K562 (cell line): Measurements from ENCODE around the gene NUP85. TPM values are rescaled to one million over a fixed set of nuclear protein-coding genes. Genes with fewer than 3 reads are reported as not detected.

Experiments used
- CBX5 ChIP-seq: IDR thresholded peaks from 2 replicates; pipeline ENCODE4 v1.6.1; 2014; ENCODE audit warnings: low read depth, borderline replicate concordance
- CHD7 ChIP-seq: fragments of 200-600 bp; sonication (generic); IDR thresholded peaks from one replicate; pipeline ENCODE4 v1.6.1; 2012; ENCODE audit warnings: mild to moderate bottlenecking, low read depth, low read length, inconsistent platforms
- ERF ChIP-seq: fragments of 450-650 bp; formaldehyde crosslinking; IDR thresholded peaks from 2 replicates; pipeline ENCODE4 v1.4.0; 2020; ENCODE audit warnings: mild to moderate bottlenecking, mixed read lengths
- NKRF ChIP-seq: fragments of 450-650 bp; IDR thresholded peaks from 2 replicates; pipeline ENCODE4 v1.6.1; 2016; ENCODE audit warnings: borderline replicate concordance
- RERE ChIP-seq: sonication (generic); formaldehyde crosslinking; IDR thresholded peaks from 2 replicates; pipeline ENCODE4 v1.8.0; 2023; ENCODE audit warnings: missing genetic modification reagents, mild to moderate bottlenecking, borderline replicate concordance
- ZNF707 ChIP-seq: fragments of 250-450 bp; sonication (Bioruptor Pico); conservative IDR thresholded peaks from 2 replicates; pipeline ENCODE4 v1.8.0; 2022; ENCODE audit warnings: inconsistent platforms, mild to moderate bottlenecking, moderate library complexity
- polyA plus RNA-seq, 8 experiments: library from polyadenylated mRNA; depleted of rRNA in 4 of 8; stranded (reverse) in 5 of 8; unstranded in 3 of 8; fragments of >200 nt; fragmentation: Nextera tagmentation in 2 of 8; fragmentation: Illumina TruSeq in 1 of 8; extraction: Ambion mirVana in 2 of 8; extraction: Trizol in 1 of 8; gene quantifications; 2 replicates each; pipeline versions ENCODE4 v1.2.1 to v1.2.3, GENCODE V29; 2011 to 2014; ENCODE audit warnings: inconsistent platforms in 1 of 8, missing spikeins in 1 of 8
- total RNA-seq, 7 experiments: library from RNA; depleted of rRNA in 6 of 7; stranded (reverse); fragments of >200 nt in 6 of 7; fragmentation: Illumina TruSeq in 2 of 7; extraction: Trizol in 2 of 7; gene quantifications; 2 replicates each; pipeline versions ENCODE4 v1.2.1 to v1.2.3, GENCODE V29; 2011 to 2021; ENCODE audit warnings: low replicate concordance in 1 of 7

Gene NUP85
- total and polyA plus RNA-seq, 9 of the 15 experiments (the other 6 are each of a cell fraction or from before 2014, with no cell fraction given): 50.2 to 177 (median 110) TPM

GRCh38 chr17:75269844-75270217, 64.4 kb downstream of the NUP85 start (continued):
- TF ChIP-seq CHD7: no peak
- no peak for TF ChIP-seq CBX5
- no peak for TF ChIP-seq ZNF707
- no peak for TF ChIP-seq NKRF
- TF ChIP-seq RERE (CRISPR knock-in tag): no peak
- TF ChIP-seq ERF: no peak
